GM19467 (cell line): ENCODE results near the gene GPR25.

Experiments used
- ATAC-seq: cut with Tn5 transposase; IDR thresholded peaks from one replicate; pipeline ENCODE4 v1.9.1; 2021; ENCODE audit warnings: mild to moderate bottlenecking, moderate library complexity; ENCODE audit not compliant: unreplicated experiment

The GPR25 gene, protein sequence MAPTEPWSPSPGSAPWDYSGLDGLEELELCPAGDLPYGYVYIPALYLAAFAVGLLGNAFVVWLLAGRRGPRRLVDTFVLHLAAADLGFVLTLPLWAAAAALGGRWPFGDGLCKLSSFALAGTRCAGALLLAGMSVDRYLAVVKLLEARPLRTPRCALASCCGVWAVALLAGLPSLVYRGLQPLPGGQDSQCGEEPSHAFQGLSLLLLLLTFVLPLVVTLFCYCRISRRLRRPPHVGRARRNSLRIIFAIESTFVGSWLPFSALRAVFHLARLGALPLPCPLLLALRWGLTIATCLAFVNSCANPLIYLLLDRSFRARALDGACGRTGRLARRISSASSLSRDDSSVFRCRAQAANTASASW

DNA sequence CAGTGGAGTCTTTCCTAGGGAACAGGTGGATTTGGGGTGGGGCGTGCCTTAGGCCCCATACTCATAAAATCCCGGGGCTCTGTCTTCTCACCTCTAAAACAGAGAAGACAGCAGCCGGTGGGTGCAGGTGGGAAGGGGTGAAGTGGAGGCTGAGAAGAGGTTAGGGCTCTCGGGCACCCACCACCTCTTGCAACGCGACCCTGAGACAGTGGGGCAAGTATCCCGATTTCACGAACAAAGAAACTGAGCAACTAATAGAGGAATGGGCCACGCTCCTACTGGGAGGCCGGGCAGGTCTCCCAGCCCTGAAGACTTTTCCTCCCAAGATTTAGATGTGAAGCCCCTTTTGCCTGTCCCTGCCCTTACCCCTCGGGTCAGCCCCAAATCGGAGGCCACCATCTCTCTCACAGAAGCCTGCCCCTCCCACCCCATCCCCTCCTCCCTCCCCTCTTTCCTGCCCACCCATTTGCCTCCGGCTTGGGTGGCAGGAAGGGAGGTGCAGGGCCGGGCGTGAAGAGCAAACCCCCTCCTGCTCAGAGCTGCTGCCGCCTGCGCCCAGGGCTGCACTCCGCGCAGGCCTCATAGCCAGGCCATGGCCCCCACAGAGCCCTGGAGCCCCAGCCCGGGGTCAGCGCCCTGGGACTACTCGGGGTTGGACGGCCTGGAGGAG lies at the start of gene GPR25:
Gene GPR25 (plus strand): TSS at position 536 of the 670 bp plus-strand sequence. CDS start 57 bp downstream, at position 593.
- ATAC-seq: no peak

DNA sequence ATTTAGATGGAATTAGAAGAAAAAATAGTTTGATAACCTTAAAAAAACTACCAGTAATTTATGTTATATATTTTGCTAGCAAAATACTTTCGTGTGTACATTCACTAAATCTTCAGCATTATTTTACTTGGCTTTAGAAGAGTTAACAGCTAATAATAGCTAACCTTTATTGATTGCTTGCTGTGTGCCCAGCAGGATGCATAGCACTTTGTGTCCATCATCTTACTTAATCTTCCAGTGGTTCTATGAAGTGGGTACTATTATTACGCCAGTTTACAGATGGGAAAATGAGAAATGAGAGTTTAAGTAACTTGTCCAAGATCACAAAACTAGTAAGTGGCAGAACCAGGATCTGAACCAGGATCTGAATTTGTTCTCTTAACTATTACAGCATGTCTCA lies 41.7 kb upstream of the GPR25 start:
- no peak for ATAC-seq

DNA sequence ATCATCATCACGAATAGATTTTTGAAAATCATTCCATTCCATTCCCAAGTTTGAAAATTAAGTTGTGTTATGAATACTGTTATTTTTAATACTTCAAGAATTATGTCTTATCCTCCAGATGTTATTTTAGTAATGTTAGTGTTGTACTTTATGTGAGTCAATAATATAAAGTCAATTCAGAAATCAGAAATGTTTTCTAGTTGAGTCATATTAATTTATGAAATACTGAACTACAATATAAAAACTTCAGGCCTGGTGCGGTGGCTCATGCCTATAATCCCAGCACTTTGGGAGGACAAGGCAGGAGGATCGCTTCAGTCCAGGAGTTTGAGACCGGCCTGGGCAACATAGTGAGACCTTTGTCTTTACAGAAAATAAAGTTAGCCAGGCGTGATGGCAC lies 38.4 kb upstream of the GPR25 start:
- ATAC-seq: no peak

DNA sequence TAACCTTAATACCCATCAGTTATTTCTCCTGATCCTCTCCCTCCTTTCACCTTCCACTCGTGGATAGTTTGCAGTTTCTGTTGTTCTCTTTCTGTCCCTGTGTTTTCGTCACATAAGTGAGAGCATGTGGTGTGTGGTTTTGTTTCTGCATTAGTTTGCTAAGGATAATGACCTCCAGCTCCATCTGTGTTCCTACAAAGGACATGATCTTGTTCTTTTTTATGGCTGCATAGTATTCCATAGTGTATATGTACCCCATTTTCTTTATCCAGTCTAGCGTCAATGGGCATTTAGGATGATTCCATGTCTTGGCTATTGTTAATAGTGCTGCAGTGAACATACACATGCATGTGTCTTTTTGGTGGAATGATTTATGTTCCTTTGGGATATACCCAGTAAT lies 36.6 kb upstream of the GPR25 start:
- no peak for ATAC-seq

DNA sequence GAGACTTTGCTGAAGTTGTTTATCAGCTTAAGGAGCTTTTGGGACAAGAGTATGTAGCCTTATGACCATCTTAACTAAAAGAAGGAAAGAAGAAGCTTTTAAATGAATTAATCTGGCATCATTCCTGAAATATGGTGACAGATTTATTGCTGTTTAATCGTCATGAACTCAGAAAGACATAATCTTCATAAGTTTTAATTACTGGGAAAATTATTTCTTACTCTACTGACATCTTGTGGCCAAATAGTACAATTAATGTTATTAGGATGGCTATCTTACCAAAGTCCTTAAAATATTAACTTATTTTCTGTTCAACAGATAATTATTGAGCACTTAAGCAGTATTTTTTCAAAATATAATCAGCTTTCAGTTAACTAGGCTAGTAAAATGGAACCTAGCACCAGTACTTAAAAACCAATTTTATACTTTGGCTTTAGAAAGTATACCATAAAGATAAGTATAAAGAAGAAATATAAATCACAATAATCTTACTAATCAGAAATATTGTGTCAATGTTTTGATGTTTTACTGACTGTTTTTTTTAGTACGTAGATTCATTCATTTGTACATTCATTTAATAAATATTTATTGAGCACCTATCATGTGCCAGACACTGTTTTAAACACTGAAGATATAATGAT lies 34.7 kb upstream of the GPR25 start:
- no peak for ATAC-seq

DNA sequence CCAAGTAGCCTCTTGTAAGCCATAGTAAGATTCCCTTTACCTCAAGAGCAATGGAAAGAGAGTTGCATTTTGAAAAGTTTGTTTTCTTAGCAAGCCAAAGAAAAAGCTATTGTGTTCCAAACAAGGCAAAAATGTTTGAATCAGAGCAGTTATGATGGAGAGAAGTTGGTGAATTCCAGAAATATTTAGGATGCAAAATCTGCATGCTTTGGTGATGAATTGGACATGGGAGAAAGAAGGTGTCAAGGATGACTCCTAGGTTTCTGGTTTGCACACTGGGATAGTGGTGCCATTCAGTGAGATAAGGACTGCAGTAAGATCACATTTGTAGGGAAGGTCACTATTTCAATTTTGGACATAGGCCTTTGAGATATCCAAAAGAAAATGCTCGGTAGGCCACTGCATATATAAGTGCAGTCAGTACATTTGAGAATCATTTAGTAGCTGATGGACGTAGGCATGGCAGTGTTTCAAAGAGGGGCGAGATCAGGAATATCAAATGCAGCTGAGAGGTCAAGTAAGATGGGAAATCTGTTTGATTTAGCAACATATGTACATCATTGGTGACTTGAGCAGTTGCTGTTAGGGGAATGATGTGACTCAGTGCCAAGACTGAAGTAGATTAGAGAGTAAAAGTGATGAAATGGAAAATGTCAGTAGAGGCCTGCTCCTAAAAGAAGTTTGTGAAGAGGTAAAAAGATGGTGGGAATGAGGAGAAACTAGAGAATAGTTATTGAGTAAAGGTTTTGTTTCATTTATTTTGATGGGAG lies 33.9 kb upstream of the GPR25 start:
- no peak for ATAC-seq

DNA sequence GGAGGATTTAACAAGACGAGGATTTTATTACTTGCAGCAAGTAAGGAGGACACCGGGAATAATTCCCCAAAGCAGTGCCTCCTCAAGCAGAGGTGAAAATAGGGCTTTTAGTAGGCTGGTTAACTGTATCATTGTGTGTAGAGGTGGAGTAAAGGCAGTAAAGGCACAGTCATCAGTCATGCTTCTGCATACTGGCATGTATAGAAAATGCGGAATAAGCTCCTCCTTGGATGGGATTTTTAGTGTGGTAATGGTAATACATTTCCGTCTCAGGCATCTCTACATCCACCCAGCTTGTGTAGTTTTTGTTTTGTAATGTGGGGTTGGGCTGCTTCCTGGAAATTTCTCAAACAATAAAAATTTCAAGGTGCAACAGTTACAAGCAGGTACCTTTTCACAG lies 27.4 kb upstream of the GPR25 start:
- no peak for ATAC-seq

DNA sequence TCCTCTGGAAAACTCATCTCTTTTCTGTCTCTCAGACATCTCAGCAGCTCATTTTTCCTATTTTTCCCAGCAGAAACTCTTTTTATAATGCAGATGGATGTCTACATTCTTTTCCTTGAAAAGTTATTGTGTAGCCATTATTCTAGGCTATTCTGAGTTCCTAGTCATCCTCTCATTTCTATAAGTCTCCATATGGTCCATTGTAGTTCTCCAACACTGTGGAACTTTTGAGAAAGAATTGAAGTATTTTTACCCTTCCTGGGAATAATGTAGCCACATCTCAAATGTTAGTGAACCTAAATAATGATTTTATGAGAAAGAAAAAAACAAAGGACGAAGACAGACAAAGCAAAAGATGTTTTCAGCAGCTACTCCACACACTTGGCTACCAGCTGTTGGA lies 26.4 kb upstream of the GPR25 start:
- ATAC-seq: no peak

DNA sequence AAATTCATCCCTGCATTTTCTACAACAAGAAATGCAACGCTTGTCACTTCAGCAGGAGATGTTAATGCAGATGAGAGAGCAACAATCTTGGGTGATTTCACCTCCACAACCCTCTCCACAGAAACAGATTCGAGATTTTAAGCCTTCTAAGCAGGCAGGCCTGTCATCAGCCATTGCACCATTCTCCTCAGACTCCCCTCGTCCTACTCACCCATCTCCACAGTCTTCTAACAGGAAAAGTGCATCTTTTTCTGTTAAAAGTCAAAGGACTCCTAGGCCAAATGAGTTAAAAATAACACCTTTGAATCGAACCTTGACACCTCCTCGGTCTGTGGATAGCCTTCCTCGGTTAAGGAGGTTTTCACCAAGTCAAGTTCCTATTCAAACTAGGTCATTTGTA lies 23.4 kb upstream of the GPR25 start:
- no peak for ATAC-seq

DNA sequence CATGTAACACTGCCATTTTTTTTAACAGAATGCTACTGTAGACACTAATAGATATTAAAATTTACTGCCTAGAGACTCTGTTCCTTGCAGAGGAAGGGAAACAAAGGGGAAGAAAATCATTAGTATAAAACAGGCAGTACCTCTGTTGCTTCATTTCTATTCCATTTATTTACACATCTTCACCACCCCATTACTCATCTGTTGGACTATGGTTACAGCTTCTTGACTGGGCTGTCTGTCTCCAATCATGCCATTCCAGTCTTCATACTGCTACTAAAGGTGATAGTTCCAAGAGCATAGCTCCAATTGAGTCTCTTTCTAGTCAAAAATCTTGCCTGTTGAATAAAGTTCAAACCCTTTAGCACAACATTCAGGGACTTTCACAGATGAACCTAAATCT lies 22.2 kb upstream of the GPR25 start:
- no peak for ATAC-seq

DNA sequence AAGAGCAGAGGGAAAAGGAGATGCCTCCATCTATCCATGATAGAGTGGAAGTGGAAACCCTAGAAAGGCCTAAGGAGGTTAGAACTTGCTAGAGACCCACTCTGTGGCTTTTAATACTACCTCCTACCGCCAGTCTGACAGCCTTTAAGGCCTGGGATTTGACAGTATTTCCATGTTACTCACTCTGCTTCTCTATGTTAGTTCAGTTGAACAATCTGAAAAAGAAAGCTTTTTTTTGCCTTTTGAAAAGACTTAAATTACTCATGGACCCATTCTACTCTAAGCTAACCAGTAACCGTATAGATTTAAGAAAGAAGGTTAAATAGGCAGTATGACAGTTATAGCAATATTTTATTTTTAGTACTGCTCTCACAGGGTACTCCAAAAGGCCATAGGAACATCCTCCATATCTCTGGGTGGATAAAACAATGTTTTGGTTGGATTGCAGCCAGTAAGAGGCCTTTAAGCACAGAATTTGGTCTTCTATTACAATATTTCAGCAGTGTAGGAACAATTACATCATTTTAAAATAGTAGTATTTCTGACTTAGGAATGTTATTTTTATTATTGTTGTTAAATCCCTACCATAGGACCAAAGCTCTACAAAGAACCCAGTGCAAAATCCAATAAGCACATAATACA lies 15.9 kb upstream of the GPR25 start:
- no peak for ATAC-seq

DNA sequence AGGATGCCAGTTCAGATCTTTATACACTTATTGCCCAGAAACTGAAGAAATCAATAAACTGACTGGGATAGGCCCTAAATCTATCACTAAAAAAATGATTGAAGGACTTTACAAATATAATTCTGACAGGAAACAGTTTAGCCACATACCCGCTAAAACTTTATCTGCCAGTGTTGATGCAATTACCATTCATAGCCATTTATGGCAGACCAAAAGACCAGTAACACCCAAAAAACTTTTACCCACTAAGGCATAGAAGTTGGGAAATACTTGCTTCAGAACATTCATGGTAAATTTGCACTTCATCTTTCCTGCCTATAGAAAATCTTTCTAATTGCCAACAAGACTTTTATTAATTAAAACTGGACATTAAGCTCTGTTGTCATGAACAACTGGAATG lies 15.0 kb upstream of the GPR25 start:
- ATAC-seq: no peak

DNA sequence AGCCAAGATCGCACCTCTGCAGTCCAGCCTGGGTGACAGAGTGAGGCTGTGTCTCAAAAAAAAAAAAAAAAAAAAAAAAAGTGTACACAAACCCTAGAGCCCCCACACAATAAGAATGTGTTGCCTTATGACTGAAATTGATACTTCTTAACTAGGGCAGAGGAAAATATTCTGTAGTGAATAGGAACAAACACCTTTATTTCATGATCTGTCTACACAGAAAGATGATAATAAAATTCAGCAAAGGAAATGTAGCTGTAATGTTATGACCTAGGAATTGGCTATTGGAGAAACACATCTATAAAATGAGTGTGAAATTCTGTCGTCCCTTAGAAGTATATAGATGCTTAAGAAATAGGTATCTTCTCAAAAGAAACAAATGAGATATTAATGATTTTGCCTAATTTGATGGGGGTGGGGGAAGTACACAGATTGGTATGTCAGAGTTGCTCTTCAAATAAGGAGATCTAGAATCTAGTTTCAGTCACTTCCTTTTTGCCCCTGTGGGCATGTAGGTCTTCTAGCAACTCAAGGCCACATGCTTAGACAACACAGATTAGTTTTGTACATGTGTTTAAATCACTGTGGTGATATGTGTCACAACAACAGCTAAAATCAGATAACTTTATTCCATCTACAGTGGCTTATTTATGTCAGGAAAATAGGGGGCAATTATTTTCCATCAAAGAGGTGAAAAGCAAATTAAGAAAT lies 10.7 kb upstream of the GPR25 start:
- ATAC-seq: no peak

DNA sequence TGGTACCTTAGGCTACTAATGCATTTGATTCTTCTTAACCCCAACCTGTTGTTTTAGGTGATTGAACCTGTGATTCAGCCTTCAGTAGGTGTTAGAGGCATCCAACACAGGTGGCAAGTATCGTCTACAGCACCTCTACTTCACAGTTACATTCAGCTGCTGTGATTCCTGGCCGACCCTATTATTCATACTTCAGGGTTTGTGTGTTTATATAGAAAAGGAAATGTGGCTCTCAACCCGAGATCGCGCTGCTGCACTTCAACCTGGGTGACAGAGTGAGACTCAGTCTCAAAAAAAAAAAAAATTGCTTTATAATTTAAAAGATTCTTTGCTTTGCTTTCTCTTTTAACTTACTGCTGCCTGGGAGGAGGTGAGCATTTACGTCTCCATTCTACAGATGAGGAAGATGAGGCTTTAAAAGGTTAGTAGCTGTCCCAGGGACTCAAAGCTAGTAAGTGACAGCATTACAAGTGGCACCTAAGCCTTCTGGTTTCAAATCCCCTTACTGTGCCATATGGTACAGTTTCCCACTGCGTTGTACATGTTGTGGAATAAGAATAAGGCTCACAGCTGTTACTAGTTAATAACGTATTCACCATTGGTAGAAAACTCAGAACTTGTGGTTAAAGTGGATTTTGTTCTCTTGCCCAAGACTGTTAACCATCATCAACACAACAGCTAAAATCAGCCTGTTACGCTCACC lies 9.9 kb upstream of the GPR25 start:
- ATAC-seq: no peak

DNA sequence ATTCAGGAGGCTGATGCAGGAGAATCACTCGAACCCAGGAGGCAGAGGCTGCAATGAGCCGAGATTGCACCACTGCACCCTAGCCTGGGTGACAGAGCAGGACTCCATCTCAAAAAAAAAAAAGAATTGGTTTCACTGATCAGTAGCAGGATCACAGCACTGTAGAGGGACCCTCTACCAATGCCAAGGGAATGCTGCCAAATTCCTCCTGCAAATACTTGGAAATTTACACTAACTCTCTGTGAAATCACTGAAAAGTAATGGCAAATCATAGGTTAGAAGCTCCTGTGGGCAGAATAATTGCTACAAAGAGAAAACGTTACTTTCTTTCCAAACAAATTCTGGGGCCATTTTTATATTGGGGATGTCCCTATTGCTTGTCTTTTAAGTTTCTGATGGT lies 6.7 kb upstream of the GPR25 start:
- ATAC-seq: no peak

DNA sequence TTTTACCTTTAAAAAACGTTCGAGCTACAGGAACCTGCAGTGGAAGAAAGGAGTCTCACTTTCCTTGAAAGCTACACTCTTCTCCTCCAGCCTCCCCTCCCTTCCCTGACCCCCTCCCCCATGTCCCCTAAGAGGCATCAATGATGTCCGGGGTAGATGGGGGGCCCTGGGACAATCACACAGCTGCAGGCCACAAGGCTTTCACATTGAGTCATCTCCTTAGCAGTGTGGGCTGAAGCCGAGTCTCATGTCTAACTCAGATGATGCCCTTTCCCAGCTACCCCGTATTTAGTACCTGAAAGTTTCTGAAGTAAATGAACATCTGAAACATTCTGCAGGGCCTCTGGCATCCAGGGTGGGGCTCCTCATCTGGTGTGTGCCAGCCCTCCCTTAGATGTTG lies 6.3 kb upstream of the GPR25 start:
- peak; percentile 84 for ATAC-seq

DNA sequence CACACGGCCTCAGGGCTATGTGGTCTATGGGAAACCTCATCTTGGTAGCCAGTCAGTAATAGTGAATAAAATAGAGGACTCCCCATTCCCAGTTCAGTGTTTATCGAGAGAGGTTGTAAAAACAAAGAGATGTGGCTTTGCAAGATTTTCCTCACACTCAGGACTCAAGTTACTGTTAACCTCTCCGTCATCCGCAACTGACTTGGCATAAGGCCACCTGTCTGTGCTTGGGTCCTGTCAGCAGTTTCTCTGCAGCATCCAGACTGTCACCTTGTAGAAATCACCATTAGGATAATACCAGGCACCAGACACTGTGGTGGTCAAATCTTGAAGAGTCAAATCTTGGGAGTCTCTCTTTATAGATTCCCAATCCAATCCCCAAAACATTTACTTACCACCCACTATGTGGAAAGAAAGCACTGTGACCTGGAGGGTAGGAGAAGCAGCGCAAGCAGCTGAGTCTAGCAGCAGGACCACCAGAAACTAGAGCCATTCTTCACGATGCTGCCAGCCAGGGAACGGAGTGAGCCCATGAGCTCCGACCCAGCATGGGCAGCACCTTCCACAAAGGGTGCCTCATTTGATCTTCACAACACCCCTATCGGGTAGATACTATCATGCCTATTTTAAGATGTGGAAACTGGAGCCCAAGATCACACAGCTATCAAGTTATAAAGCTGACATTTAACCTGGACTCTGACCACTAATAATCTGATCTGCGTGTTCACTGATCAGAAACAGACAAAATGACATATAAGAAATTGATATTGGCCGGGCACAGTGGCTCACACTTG lies 5.6 kb upstream of the GPR25 start:
- ATAC-seq: peak; percentile 4

DNA sequence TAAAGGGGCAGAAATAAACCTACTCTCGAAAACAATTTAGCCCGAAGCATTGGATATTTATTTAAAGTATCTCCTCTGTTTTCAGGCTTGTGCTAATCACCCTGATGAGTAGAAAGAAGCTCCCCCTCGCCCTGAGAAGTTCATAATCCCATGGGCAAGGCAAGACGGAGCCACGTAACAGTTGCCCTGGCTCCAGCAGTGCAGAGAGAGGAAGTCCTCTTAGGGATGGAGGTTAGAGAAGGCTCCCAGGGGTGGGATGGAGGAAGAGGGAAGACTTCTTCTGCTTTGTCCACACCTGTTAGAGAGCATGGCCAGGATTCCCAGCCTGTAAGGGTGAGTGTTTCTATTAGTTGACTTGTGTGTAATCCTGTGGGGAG lies 3.4 kb upstream of the GPR25 start:
- ATAC-seq: no peak
